Caco-2 (cell line): ENCODE data around the gene TOMM34. TPM values are rescaled to one million over a fixed set of nuclear protein-coding genes. Genes with fewer than 3 reads are reported as not detected.

ENCODE experiments used
- BruUV-seq: library from RNA; stranded (reverse); fragments of 400-500 nt; replicated peaks from 2 replicates; lab custom pipeline; 2021; lab: Mats Ljungman, UMichigan
- CTCF ChIA-PET: fragments of 300-600 bp; sonication (Branson Sonifier 250); formaldehyde crosslinking; loops from one replicate; lab custom pipeline; 2022; ENCODE audit warnings: antibody characterized with exemption; lab: Charles Lee
- POLR2A ChIA-PET: fragments of 300-600 bp; sonication (Branson Sonifier 250); formaldehyde crosslinking; loops from one replicate; lab custom pipeline; 2022; ENCODE audit warnings: antibody characterized with exemption; lab: Charles Lee
- DNase-seq, 2 experiments: peaks; one replicate each; pipeline versions ENCODE4 v3.0.0 to v3.0.0-alpha.2; 2020 to 2022
- H3K27me3 ChIP-seq: replicated peaks from 2 replicates; pipeline ENCODE4 v1.6.0; 2011; ENCODE audit warnings: low read length; ENCODE audit not compliant: control insufficient read depth, insufficient read depth
- H3K36me3 ChIP-seq: 2 replicates; pipeline ENCODE4 v1.5.1; 2011; ENCODE audit warnings: low read length; ENCODE audit not compliant: control insufficient read depth, insufficient read depth
- H3K4me1 ChIP-seq: fragments of 250-450 bp; sonication (Bioruptor Pico); 2 replicates; pipeline ENCODE4 v1.5.1; 2020; ENCODE audit warnings: mild to moderate bottlenecking
- H3K4me3 ChIP-seq: 2 replicates; pipeline ENCODE4 v1.5.1; 2011; ENCODE audit warnings: low read depth, mild to moderate bottlenecking, control low read depth, low read length
- H3K9me3 ChIP-seq: fragments of 250-450 bp; sonication (Bioruptor Pico); 2 replicates; pipeline ENCODE4 v1.5.1; 2020; ENCODE audit warnings: mild to moderate bottlenecking, moderate library complexity
- H3K27ac Mint-ChIP-seq: one replicate; pipeline ENCODE4 v1.8.0; 2022; ENCODE audit warnings: mixed read lengths; ENCODE audit not compliant: unreplicated experiment
- H3K27me3 Mint-ChIP-seq: one replicate; pipeline ENCODE4 v1.8.0; 2022; ENCODE audit warnings: mixed read lengths; ENCODE audit not compliant: insufficient read depth, unreplicated experiment
- H3K36me3 Mint-ChIP-seq: one replicate; pipeline ENCODE4 v1.8.0; 2022; ENCODE audit warnings: mild to moderate bottlenecking, mixed read lengths; ENCODE audit not compliant: insufficient read depth, unreplicated experiment
- H3K4me1 Mint-ChIP-seq: one replicate; pipeline ENCODE4 v1.8.0; 2022; ENCODE audit warnings: low read depth, mixed read lengths; ENCODE audit not compliant: unreplicated experiment
- H3K4me3 Mint-ChIP-seq: one replicate; pipeline ENCODE4 v1.8.0; 2022; ENCODE audit warnings: mild to moderate bottlenecking, moderate library complexity, mixed read lengths; ENCODE audit not compliant: unreplicated experiment
- H3K9me3 Mint-ChIP-seq: one replicate; pipeline ENCODE4 v1.8.0; 2022; ENCODE audit warnings: mixed read lengths; ENCODE audit not compliant: unreplicated experiment
- CTCF ChIP-seq, 2 experiments: fragments of 200-600 bp in 1 of 2; IDR thresholded peaks; 1 replicate in 1 of 2; 2 replicates in 1 of 2; pipeline versions ENCODE4 v1.5.1 to v1.8.0; 2011 to 2022; ENCODE audit warnings: antibody characterized with exemption in 1 of 2, control low read depth in 1 of 2, inconsistent platforms in 1 of 2, low read depth in 1 of 2, low read length in 1 of 2, mild to moderate bottlenecking in 1 of 2, moderate library complexity in 1 of 2; ENCODE audit not compliant: insufficient read depth in 1 of 2, severe bottlenecking in 1 of 2, unreplicated experiment in 1 of 2
- intact Hi-C: fragments of 100-400 bp; cut with micrococcal nuclease; formaldehyde crosslinking; loops from one replicate; pipeline ENCODE4 v1.10.0; 2022; ENCODE audit not compliant: unreplicated experiment
- total RNA-seq: library from RNA; stranded (reverse); gene quantifications from 2 replicates; pipeline ENCODE4 v1.2.3, GENCODE V29; 2022

TOMM34 gene
- total RNA-seq, 1 experiment from 2014 or later: 139 TPM

GRCh38 chr20:44961011-44961869 is 1.0 kb upstream of the TOMM34 start:
- H3K9me3 ChIP-seq: no peaks in the 10 kb centered on the region
- Mint-ChIP-seq H3K4me1 (peaks cover 49% of the 10 kb centered on the region), H3K36me3 (peaks cover 43% of the 10 kb centered on the region), H3K9me3 (no peaks in the 10 kb centered on the region), H3K4me3 (peak overlapping the region; percentile 86), H3K27ac (peak overlapping the region; percentile 75), H3K27me3 (no peaks in the 10 kb centered on the region)
- ChIA-PET CTCF (interaction anchor here (1.0 to 2.7 kb wide), 3 partner anchors 12 to 19 kb away, joined by 3 to 10 read pairs (median 3); no protein-coding TSS in a partner anchor), POLR2A (interaction anchor here (0.8 to 1.4 kb wide), 5 partner anchors 18 to 152 kb away, joined by 3 to 8 read pairs (median 4); partner anchors contain the start of gene YWHAB)
- TF ChIP-seq CTCF (IDR thresholded peaks at IDR 0.05; ENCODE audit: insufficient read depth in 1 of 2, low read depth in 1 of 2, low read length in 1 of 2, severe bottlenecking in 1 of 2, unreplicated experiment in 1 of 2): no peak
- no peak overlapping the region for H3K4me3 ChIP-seq
- H3K27me3 ChIP-seq: no peaks in the 10 kb centered on the region
- H3K36me3 ChIP-seq: peaks cover 2% of the 10 kb centered on the region; the same call in 1 of the 2 replicates
- peak in 1 of 2 experiments; percentile 31 for DNase-seq
- H3K4me1 ChIP-seq: peaks cover 55% of the 10 kb centered on the region
- no TSS peak for BruUV-seq
- intact Hi-C loops: no loop called here

GRCh38 chr20:44959638-44960102 is 527 bp downstream of the TOMM34 start:
- intact Hi-C loops: loop anchor here (5.0 kb wide), 1 partner anchor 747 kb away; the partner anchor contains the start of gene OSER1
- Mint-ChIP-seq H3K4me3 (peak overlapping the region; percentile 86), H3K9me3 (no peaks in the 10 kb centered on the region), H3K36me3 (peaks cover 52% of the 10 kb centered on the region), H3K4me1 (peaks cover 56% of the 10 kb centered on the region), H3K27ac (peak overlapping the region; percentile 75), H3K27me3 (no peaks in the 10 kb centered on the region)
- H3K27me3 ChIP-seq: no peaks in the 10 kb centered on the region
- peaks cover 10% of the 10 kb centered on the region for H3K36me3 ChIP-seq
- no peak for TF ChIP-seq CTCF (IDR thresholded peaks at IDR 0.05; ENCODE audit: insufficient read depth in 1 of 2, low read depth in 1 of 2, low read length in 1 of 2, severe bottlenecking in 1 of 2, unreplicated experiment in 1 of 2)
- DNase-seq: peak in 1 of 2 experiments; percentile 69
- H3K4me3 ChIP-seq: peak overlapping the region; percentile 86
- BruUV-seq: TSS peak; percentile 46
- POLR2A ChIA-PET: interaction anchor here (0.5 to 1.6 kb wide), 10 partner anchors 11 to 395 kb away, joined by 3 to 13 read pairs (median 4); partner anchors contain the start of gene YWHAB
- CTCF ChIA-PET: interaction anchor here (1.4 to 2.7 kb wide), 6 partner anchors 10 to 334 kb away, joined by 3 to 10 read pairs (median 6); no protein-coding TSS in a partner anchor
- H3K9me3 ChIP-seq: no peaks in the 10 kb centered on the region
- peaks cover 60% of the 10 kb centered on the region for H3K4me1 ChIP-seq

GRCh38 chr20:44959082-44959637 is 1.0 kb downstream of the TOMM34 start:
- Mint-ChIP-seq H3K27me3 (no peaks in the 10 kb centered on the region), H3K9me3 (no peaks in the 10 kb centered on the region), H3K4me3 (peak overlapping the region; percentile 86), H3K27ac (peak overlapping the region; percentile 75), H3K36me3 (peaks cover 58% of the 10 kb centered on the region), H3K4me1 (peaks cover 59% of the 10 kb centered on the region)
- H3K4me3 ChIP-seq: peak overlapping the region; percentile 86
- POLR2A ChIA-PET: interaction anchor here (1.0 to 1.6 kb wide), 3 partner anchors 11 to 74 kb away, joined by 3 to 13 read pairs (median 3); partner anchors contain the start of gene YWHAB
- TF ChIP-seq CTCF (IDR thresholded peaks at IDR 0.05; ENCODE audit: insufficient read depth in 1 of 2, low read depth in 1 of 2, low read length in 1 of 2, severe bottlenecking in 1 of 2, unreplicated experiment in 1 of 2): no peak
- intact Hi-C loops: loop anchor here (5.0 kb wide), 1 partner anchor 747 kb away; the partner anchor contains the start of gene OSER1
- no peaks in the 10 kb centered on the region for H3K9me3 ChIP-seq
- H3K36me3 ChIP-seq: peaks cover 14% of the 10 kb centered on the region
- CTCF ChIA-PET: interaction anchor here (0.6 to 2.7 kb wide), 6 partner anchors 17 to 335 kb away, joined by 3 to 10 read pairs (median 6); no protein-coding TSS in a partner anchor
- no peaks in the 10 kb centered on the region for H3K27me3 ChIP-seq
- H3K4me1 ChIP-seq: peaks cover 65% of the 10 kb centered on the region
- no peak for DNase-seq
- no TSS peak for BruUV-seq
